Measurements from ENCODE around the gene HIP1R.

HIP1R gene

DNA sequence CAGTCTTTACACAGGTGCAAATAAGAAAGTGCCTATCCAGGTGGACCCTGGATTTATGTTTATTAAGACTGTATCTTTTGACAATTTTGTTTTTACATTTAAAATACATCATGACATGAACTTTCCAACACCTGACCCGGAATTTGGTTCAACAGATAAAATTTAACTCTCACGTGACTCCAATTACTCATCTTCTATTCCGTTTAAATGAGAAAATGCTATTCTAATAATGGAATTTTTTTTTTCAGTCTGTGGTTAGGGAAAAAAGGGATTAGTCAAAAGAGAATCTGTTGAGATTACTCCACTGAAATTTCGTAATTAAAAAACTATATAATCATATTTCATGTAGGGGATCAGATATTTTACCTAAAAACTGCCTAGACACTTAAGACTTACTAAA, 49.6 kb downstream of the HIP1R start (continued):
- no peak for TF ChIP-seq CREB5 (CRISPR knock-in tag; IDR thresholded peaks at IDR 0.05; ENCODE audit: low read depth)

DNA sequence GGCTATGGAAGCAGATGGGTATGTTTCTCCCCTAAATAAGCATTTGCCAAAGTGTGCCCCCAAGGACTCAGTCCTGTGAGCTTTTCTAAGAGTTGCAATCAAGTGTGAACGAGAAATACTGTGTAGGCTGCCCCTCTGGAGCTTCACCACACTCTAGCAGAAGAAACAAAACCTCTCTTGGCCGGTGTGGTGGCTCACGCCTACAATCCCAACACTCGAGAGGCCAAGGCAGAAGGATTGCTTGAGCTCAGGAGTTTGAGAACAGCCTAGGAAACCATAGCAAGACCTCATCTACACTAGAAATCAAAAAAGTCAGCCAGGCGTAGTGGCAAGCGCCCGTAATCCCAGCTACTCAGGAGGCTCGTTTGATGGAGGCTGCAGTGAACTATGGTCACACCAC, 50.9 kb downstream of the HIP1R start:
- no peak for TF ChIP-seq ZC3H10 (CRISPR knock-in tag; IDR thresholded peaks at IDR 0.05)
- TF ChIP-seq CSRNP3 (CRISPR knock-in tag; IDR thresholded peaks at IDR 0.05), result no peak
- no peak for TF ChIP-seq ZNF70 (CRISPR knock-in tag; IDR thresholded peaks at IDR 0.05)
- no peak for TF ChIP-seq RARB (CRISPR knock-in tag; IDR thresholded peaks at IDR 0.05)
- no peak for TF ChIP-seq ZFP3 (CRISPR knock-in tag; IDR thresholded peaks at IDR 0.05)
- TF ChIP-seq CREB5 (CRISPR knock-in tag; IDR thresholded peaks at IDR 0.05; ENCODE audit: low read depth), result no peak
- no peak for TF ChIP-seq ESRRG (CRISPR knock-in tag; IDR thresholded peaks at IDR 0.05)
- TF ChIP-seq, protein P1, sequence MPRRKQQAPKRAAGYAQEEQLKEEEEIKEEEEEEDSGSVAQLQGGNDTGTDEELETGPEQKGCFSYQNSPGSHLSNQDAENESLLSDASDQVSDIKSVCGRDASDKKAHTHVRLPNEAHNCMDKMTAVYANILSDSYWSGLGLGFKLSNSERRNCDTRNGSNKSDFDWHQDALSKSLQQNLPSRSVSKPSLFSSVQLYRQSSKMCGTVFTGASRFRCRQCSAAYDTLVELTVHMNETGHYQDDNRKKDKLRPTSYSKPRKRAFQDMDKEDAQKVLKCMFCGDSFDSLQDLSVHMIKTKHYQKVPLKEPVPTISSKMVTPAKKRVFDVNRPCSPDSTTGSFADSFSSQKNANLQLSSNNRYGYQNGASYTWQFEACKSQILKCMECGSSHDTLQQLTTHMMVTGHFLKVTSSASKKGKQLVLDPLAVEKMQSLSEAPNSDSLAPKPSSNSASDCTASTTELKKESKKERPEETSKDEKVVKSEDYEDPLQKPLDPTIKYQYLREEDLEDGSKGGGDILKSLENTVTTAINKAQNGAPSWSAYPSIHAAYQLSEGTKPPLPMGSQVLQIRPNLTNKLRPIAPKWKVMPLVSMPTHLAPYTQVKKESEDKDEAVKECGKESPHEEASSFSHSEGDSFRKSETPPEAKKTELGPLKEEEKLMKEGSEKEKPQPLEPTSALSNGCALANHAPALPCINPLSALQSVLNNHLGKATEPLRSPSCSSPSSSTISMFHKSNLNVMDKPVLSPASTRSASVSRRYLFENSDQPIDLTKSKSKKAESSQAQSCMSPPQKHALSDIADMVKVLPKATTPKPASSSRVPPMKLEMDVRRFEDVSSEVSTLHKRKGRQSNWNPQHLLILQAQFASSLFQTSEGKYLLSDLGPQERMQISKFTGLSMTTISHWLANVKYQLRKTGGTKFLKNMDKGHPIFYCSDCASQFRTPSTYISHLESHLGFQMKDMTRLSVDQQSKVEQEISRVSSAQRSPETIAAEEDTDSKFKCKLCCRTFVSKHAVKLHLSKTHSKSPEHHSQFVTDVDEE (CRISPR knock-in tag; IDR thresholded peaks at IDR 0.05), result no peak
- no peak for TF ChIP-seq BACH2 (CRISPR knock-in tag; IDR thresholded peaks at IDR 0.05; ENCODE audit: borderline replicate concordance)
- TF ChIP-seq, protein P2, sequence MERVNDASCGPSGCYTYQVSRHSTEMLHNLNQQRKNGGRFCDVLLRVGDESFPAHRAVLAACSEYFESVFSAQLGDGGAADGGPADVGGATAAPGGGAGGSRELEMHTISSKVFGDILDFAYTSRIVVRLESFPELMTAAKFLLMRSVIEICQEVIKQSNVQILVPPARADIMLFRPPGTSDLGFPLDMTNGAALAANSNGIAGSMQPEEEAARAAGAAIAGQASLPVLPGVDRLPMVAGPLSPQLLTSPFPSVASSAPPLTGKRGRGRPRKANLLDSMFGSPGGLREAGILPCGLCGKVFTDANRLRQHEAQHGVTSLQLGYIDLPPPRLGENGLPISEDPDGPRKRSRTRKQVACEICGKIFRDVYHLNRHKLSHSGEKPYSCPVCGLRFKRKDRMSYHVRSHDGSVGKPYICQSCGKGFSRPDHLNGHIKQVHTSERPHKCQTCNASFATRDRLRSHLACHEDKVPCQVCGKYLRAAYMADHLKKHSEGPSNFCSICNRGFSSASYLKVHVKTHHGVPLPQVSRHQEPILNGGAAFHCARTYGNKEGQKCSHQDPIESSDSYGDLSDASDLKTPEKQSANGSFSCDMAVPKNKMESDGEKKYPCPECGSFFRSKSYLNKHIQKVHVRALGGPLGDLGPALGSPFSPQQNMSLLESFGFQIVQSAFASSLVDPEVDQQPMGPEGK (CRISPR knock-in tag; IDR thresholded peaks at IDR 0.05; ENCODE audit: borderline replicate concordance), result no peak
- TF ChIP-seq, protein P3, sequence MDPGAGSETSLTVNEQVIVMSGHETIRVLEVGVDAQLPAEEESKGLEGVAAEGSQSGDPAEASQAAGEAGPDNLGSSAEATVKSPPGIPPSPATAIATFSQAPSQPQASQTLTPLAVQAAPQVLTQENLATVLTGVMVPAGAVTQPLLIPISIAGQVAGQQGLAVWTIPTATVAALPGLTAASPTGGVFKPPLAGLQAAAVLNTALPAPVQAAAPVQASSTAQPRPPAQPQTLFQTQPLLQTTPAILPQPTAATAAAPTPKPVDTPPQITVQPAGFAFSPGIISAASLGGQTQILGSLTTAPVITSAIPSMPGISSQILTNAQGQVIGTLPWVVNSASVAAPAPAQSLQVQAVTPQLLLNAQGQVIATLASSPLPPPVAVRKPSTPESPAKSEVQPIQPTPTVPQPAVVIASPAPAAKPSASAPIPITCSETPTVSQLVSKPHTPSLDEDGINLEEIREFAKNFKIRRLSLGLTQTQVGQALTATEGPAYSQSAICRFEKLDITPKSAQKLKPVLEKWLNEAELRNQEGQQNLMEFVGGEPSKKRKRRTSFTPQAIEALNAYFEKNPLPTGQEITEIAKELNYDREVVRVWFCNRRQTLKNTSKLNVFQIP (CRISPR knock-in tag; IDR thresholded peaks at IDR 0.05; ENCODE audit: borderline replicate concordance, low read depth), result no peak
- TF ChIP-seq ARNTL (CRISPR knock-in tag; IDR thresholded peaks at IDR 0.05; ENCODE audit: borderline replicate concordance, low read depth), result no peak
- no peak for TF ChIP-seq TOX (CRISPR knock-in tag; IDR thresholded peaks at IDR 0.05; ENCODE audit: borderline replicate concordance)
- TF ChIP-seq CSDC2 (CRISPR knock-in tag; IDR thresholded peaks at IDR 0.05), result no peak
- TF ChIP-seq SNAI2 (CRISPR knock-in tag; IDR thresholded peaks at IDR 0.05), result no peak
- TF ChIP-seq ZFP30 (CRISPR knock-in tag; IDR thresholded peaks at IDR 0.05), result no peak
- TF ChIP-seq OSR1 (CRISPR knock-in tag; IDR thresholded peaks at IDR 0.05), result no peak
- no peak for TF ChIP-seq TCF4 (CRISPR knock-in tag; IDR thresholded peaks at IDR 0.05; ENCODE audit: borderline replicate concordance)
- TF ChIP-seq GLIS3 (CRISPR knock-in tag; IDR thresholded peaks at IDR 0.05), result no peak
- no peak for TF ChIP-seq ISL1 (CRISPR knock-in tag; IDR thresholded peaks at IDR 0.05)
- ATAC-seq, result no peak
